ENCODE data around the gene UFSP1.

The UFSP1 gene

DNA sequence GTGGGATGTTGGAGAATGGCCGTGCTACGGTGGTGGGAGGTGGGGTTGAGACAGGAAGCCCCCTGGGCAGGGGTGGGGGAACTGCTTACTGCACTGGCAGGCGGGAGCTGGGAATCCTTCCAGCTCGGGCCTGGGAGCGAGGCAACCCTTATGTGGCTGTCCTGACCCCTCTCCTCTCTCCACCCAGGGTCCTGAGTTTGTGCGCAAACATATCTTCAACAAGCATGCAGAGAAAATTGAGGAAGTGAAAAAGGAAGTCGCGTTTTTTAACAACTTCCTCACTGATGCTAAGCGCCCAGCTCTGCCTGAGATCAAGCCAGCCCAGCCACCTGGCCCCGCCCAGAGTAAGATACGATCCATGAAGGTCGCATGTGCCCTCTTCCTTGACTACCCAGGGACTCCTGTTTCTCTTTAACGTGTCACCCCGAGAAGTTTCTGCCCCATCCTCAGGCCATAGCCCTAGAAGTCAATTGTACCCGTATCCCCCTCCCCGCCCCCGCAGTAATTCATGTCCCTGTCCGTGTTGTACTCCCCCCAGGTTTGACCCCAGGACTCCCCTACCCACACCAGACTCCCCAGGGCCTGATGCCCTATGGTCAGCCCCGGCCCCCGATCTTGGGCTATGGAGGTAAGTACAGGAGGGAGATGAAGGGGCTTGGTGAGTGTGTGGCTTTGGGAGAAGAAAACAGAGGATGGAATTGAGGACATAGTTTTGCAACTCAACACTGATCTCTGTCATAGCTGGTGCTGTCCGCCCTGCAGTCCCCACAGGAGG lies 1.8 kb downstream of the UFSP1 start:
- intact Hi-C loops (cut with DNase I; ENCODE audit: low total_unique reads), result no loop called here
- no peak for DNase-seq
- Histone ChIP-seq H3K27me3 (no peaks in the 10 kb centered on the region), H3K9me3 (no peaks in the 10 kb centered on the region), H3K4me3 (no peak overlapping the region), H3K4me1 (peaks cover 5 to 31% (median 25%) of the 10 kb centered on the region in 4 donors), H3K27ac (peak overlapping the region in 1 of 2 donors; percentile 94), H3K36me3 (peaks cover 54 to 63% (median 61%) of the 10 kb centered on the region in 3 donors)
- TF ChIP-seq, protein P1, sequence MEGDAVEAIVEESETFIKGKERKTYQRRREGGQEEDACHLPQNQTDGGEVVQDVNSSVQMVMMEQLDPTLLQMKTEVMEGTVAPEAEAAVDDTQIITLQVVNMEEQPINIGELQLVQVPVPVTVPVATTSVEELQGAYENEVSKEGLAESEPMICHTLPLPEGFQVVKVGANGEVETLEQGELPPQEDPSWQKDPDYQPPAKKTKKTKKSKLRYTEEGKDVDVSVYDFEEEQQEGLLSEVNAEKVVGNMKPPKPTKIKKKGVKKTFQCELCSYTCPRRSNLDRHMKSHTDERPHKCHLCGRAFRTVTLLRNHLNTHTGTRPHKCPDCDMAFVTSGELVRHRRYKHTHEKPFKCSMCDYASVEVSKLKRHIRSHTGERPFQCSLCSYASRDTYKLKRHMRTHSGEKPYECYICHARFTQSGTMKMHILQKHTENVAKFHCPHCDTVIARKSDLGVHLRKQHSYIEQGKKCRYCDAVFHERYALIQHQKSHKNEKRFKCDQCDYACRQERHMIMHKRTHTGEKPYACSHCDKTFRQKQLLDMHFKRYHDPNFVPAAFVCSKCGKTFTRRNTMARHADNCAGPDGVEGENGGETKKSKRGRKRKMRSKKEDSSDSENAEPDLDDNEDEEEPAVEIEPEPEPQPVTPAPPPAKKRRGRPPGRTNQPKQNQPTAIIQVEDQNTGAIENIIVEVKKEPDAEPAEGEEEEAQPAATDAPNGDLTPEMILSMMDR (IDR thresholded peaks at IDR 0.05), result no peak

DNA sequence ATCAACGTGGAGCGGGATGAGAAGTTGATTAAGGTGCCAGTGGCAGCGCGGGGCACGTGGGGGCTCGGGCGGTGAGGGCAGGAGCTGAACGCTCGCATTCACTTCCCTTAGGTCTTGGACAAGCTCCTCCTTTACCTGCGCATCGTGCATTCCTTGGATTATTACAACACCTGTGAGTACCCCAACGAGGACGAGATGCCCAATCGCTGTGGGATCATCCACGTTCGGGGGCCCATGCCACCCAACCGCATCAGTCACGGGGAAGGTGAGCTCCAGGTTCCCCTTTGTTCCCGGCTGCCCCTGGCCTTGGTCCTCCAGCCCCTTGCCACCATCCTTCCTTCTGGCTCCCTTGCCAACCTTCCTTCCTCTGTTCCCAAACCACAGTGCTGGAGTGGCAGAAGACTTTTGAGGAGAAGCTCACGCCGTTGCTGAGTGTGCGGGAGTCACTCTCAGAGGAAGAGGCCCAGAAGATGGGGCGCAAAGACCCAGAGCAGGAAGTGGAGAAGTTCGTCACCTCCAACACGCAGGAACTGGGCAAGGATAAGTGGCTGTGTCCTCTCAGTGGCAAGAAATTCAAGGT lies 2.5 kb downstream of the UFSP1 start:
- no peaks in the 10 kb centered on the region for H3K27me3 ChIP-seq
- H3K36me3 ChIP-seq, result peaks cover 61 to 69% (median 68%) of the 10 kb centered on the region in 3 donors
- intact Hi-C loops (cut with DNase I; ENCODE audit: low total_unique reads), result no loop called here
- TF ChIP-seq, protein P1 (IDR thresholded peaks at IDR 0.05), result no peak
- peaks cover 5 to 31% (median 25%) of the 10 kb centered on the region in 4 donors for H3K4me1 ChIP-seq
- no peak overlapping the region for H3K27ac ChIP-seq
- DNase-seq, result no peak
- no peaks in the 10 kb centered on the region for H3K9me3 ChIP-seq
- H3K4me3 ChIP-seq, result no peak overlapping the region

DNA sequence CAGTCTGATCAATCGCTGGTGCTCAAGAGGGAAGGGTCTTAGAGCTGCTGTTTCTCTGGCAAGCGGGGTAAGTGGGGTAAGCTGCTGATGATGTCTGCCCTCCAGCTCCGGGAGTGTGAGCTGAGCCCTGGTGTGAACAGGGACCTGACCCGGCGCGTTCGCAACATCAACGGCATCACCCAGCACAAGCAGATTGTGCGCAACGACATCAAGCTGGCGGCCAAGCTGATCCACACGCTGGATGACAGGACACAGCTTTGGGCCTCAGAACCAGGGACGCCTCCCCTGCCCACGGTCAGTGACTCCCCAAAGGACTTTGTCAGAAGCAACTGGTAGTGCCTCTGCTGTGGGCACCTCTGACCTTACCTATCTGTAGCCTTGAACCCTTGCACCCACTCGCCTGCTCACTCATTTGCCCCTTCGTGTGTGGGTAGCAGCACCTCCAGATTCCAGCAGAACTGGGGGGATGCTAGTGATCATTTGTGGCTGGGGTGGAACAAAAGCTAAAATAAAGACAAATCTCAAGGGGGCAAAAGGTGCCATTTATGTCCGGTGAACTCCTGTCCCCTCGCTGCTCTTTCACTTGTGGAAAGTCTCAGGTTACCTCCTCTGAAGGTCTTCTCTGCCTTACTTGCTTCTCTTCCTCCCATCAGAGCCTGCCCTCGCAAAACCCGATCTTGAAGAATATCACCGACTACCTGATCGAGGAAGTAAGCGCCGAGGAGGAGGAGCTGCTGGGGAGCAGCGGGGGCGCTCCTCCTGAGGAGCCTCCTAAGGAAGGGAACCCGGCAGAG lies 3.2 kb downstream of the UFSP1 start:
- peaks cover 68 to 76% (median 74%) of the 10 kb centered on the region in 3 donors for H3K36me3 ChIP-seq
- no peaks in the 10 kb centered on the region for H3K27me3 ChIP-seq
- TF ChIP-seq, protein P1 (IDR thresholded peaks at IDR 0.05), result no peak
- peaks cover 5 to 31% (median 25%) of the 10 kb centered on the region in 4 donors for H3K4me1 ChIP-seq
- H3K9me3 ChIP-seq, result no peaks in the 10 kb centered on the region
- H3K4me3 ChIP-seq, result no peak overlapping the region
- no peak for DNase-seq
- no peak overlapping the region for H3K27ac ChIP-seq
- intact Hi-C loops (cut with DNase I; ENCODE audit: low total_unique reads), result no loop called here

DNA sequence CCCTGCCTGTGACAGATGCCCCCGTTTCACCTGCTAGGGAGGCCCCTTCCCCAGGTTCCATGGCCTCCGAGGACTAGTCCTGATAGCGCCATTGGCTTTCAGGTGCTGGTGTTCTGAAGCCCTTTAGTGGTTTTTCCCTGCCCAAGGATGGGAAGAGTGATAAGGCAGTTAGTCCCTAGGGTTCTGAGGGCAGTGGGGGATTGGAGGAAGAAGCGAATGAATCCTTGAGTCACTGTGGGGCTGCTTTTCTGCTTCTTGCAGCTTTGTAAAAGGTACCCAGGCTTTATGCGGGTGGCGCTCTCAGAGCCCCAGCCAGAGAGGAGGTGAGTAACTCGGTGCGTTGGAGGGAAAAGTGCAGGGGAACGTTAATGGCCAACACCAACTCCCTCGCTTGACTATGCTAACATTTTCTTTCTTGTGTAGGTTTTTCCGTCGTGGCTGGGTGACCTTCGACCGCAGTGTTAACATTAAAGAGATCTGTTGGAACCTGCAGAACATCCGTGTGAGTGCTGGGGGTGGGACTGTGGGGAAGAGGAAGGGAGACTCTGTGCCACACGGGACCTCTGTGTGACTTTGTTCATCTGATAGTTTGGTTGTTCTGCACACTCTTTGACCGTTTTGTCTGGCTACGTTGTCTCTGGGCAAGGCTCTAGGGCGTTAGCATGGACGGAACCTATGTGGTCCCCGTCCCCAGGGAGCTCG lies 3.9 kb downstream of the UFSP1 start:
- H3K4me3 ChIP-seq, result no peak overlapping the region
- H3K36me3 ChIP-seq, result peaks cover 75 to 84% (median 79%) of the 10 kb centered on the region in 3 donors
- H3K4me1 ChIP-seq, result peaks cover 5 to 23% (median 18%) of the 10 kb centered on the region in 4 donors
- DNase-seq, result no peak
- no peaks in the 10 kb centered on the region for H3K27me3 ChIP-seq
- intact Hi-C loops (cut with DNase I; ENCODE audit: low total_unique reads), result no loop called here
- H3K27ac ChIP-seq, result no peak overlapping the region
- no peaks in the 10 kb centered on the region for H3K9me3 ChIP-seq
- TF ChIP-seq, protein P1 (IDR thresholded peaks at IDR 0.05), result no peak

DNA sequence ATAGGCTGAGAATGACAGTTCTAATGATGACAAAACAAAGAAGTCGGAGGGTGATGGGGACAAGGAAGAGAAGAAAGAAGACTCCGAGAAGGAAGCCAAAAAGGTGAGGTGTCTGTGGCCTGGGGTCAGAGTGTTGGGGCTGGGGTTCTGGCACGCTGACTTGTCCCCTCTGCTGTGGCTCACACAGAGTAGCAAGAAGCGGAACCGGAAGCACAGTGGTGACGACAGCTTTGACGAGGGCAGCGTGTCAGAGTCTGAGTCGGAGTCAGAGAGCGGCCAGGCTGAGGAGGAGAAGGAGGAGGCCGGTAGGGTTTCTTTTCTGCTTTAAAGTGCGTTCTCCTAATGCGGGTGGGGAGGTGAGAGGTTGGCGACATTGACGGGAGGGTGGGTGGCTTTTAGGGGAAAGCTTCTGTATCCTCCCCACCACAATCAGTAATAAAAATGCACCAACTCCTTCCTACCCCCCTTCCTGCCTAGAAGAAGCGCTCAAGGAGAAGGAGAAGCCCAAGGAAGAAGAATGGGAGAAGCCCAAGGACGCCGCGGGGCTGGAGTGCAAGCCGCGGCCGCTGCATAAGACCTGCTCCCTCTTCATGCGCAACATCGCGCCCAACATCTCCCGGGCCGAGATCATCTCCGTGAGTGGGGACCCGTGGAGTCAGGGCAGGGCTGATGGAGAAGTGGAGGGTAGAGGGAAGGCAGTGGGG lies 4.6 kb downstream of the UFSP1 start:
- Histone ChIP-seq H3K27ac (no peak overlapping the region), H3K4me1 (peaks cover 5 to 18% (median 13%) of the 10 kb centered on the region in 4 donors), H3K9me3 (no peaks in the 10 kb centered on the region), H3K36me3 (peaks cover 76 to 88% (median 85%) of the 10 kb centered on the region in 3 donors), H3K4me3 (no peak overlapping the region), H3K27me3 (no peaks in the 10 kb centered on the region)
- TF ChIP-seq, protein P1 (IDR thresholded peaks at IDR 0.05), result no peak
- intact Hi-C loops (cut with DNase I; ENCODE audit: low total_unique reads), result no loop called here
- no peak for DNase-seq
